CD8-positive, alpha-beta memory T cell (primary cell): ENCODE results near the gene HSD11B1L. TPM values are rescaled to one million over a fixed set of nuclear protein-coding genes. Genes with fewer than 3 reads are reported as not detected.
"Not testable (repeated sequence)": the region's sequence is repeated elsewhere in the genome, so short reads cannot be mapped to it uniquely, and the experiment has no call there.

ENCODE experiments used
- CTCF ChIA-PET: fragments of 350-600 bp; sonication (Branson Sonifier 250); formaldehyde crosslinking; loops from one replicate; lab custom pipeline; 2021; ENCODE audit warnings: antibody characterized with exemption; lab: Charles Lee
- POLR2A ChIA-PET: fragments of 350-600 bp; sonication (Branson Sonifier 250); formaldehyde crosslinking; loops from one replicate; lab custom pipeline; 2021; ENCODE audit warnings: antibody characterized with exemption; lab: Charles Lee
- DNase-seq, 5 donors: peaks; one replicate each; pipeline versions ENCODE4 v3.0.0 to v3.0.0-alpha.2; 2020 to 2022; ENCODE audit warnings: mixed read lengths in 1 of 5
- H3K27ac ChIP-seq: one replicate; pipeline ENCODE4 v1.7.0; 2013; ENCODE audit warnings: low read depth, mild to moderate bottlenecking, low read length, moderate library complexity
- H3K27me3 ChIP-seq: 2 replicates; pipeline ENCODE4 v1.7.0; 2013; ENCODE audit warnings: low read length, mild to moderate bottlenecking; ENCODE audit not compliant: insufficient read depth, poor library complexity, severe bottlenecking
- H3K36me3 ChIP-seq: 2 replicates; pipeline ENCODE4 v1.7.0; 2013; ENCODE audit warnings: mild to moderate bottlenecking, low read length, moderate library complexity; ENCODE audit not compliant: insufficient read depth
- H3K4me1 ChIP-seq: 2 replicates; pipeline ENCODE4 v1.7.0; 2013; ENCODE audit warnings: mild to moderate bottlenecking, low read length, moderate library complexity; ENCODE audit not compliant: insufficient read depth
- H3K4me3 ChIP-seq: 2 replicates; pipeline ENCODE4 v1.7.0; 2013; ENCODE audit warnings: mild to moderate bottlenecking, low read length
- H3K9me3 ChIP-seq: 2 replicates; pipeline ENCODE4 v1.7.0; 2013; ENCODE audit warnings: mild to moderate bottlenecking, low read length
- H3K27ac Mint-ChIP-seq, 8 donors: one replicate each; pipeline ENCODE4 v1.8.0; 2020 to 2021; ENCODE audit warnings: mixed read lengths in 8 of 8, mild to moderate bottlenecking in 6 of 8, inconsistent platforms in 3 of 8, moderate library complexity in 3 of 8
- H3K27me3 Mint-ChIP-seq, 2 donors: one replicate each; pipeline ENCODE4 v1.8.0; 2020 to 2021; ENCODE audit warnings: mixed read lengths in 2 of 2, mild to moderate bottlenecking in 1 of 2, moderate library complexity in 1 of 2
- H3K36me3 Mint-ChIP-seq, 3 donors: one replicate each; pipeline ENCODE4 v1.8.0; 2020 to 2021; ENCODE audit warnings: mixed read lengths in 3 of 3, inconsistent platforms in 1 of 3, mild to moderate bottlenecking in 1 of 3
- H3K4me1 Mint-ChIP-seq, 3 donors: one replicate each; pipeline ENCODE4 v1.8.0; 2020 to 2021; ENCODE audit warnings: mixed read lengths in 3 of 3, inconsistent platforms in 1 of 3, mild to moderate bottlenecking in 1 of 3
- H3K4me3 Mint-ChIP-seq, 7 donors: one replicate each; pipeline ENCODE4 v1.8.0; 2020 to 2021; ENCODE audit warnings: mixed read lengths in 7 of 7, mild to moderate bottlenecking in 6 of 7, moderate library complexity in 4 of 7, inconsistent platforms in 2 of 7
- H3K9me3 Mint-ChIP-seq, 5 donors: one replicate each; pipeline ENCODE4 v1.8.0; 2020 to 2022; ENCODE audit warnings: mixed read lengths in 5 of 5, mild to moderate bottlenecking in 3 of 5, moderate library complexity in 2 of 5, inconsistent platforms in 1 of 5
- polyA plus RNA-seq: library from polyadenylated mRNA; unstranded; fragments of 300-500 nt; fragmentation: Illumina TruSeq; gene quantifications from one replicate; pipeline ENCODE4 v1.2.3, GENCODE V29; 2021
- total RNA-seq, 2 experiments: library from RNA; stranded (reverse); gene quantifications; one replicate each; pipeline ENCODE4 v1.2.3, GENCODE V29; 2021

The HSD11B1L gene
- total and polyA plus RNA-seq, 3 experiments from 2014 or later, result 1.4 to 4.0 (median 2.3) TPM

DNA sequence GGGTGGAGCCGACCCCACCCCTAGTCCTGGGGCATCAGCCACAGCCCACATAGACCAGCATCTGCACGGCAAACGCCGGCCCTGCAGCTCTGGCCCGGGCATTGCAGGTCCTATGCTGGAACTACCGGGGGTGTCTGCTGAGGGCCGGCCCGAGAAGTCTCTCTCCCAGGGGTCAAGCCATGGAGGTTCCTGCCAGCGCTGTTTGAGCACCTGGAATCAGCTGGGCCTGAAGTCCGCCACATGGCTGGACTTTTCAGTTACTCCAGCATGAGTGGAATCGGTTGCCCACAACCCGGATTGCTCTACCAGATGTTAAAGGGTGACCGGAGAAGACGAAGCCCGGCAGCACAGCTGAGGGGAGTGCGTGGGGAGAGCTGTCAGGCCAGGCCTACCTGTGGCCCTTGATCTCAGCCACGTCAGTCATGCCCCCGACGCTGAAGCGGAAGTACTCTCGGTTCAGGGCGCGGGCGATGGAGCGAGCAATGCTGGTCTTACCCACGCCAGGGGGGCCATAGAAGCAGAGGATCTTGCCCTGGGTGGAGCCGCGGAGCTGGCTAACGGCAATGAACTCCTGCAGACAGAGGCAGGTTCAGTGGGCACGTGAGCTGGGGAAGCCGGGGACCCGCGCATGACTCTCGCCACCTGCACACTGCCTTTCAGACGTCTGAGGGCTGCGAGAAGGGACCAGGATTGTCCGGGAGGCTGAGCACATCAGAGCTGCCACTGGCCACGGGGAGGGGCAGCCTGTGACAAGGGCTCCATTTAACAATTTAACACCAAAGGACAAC is 18.0 kb downstream of the HSD11B1L start:
- no peaks in the 10 kb centered on the region for H3K27me3 Mint-ChIP-seq
- DNase-seq, result no peak
- H3K9me3 Mint-ChIP-seq, result no peaks in the 10 kb centered on the region
- H3K4me1 Mint-ChIP-seq, result peaks cover 0 to 4% (median 0%) of the 10 kb centered on the region in 3 donors
- no peaks in the 10 kb centered on the region for H3K4me1 ChIP-seq
- H3K27ac ChIP-seq, result no peak overlapping the region
- ChIA-PET POLR2A (interaction anchor here (1.3 kb wide), 1 partner anchor 8 kb away, joined by 4 read pairs; no protein-coding TSS in a partner anchor), CTCF (interaction anchor here (0.6 to 1.4 kb wide), 3 partner anchors 8 to 20 kb away, joined by 4 to 7 read pairs (median 6); partner anchors contain the start of gene RPL36)
- H3K9me3 ChIP-seq, result no peaks in the 10 kb centered on the region
- peaks cover 13% of the 10 kb centered on the region for H3K36me3 ChIP-seq
- no peak overlapping the region for H3K4me3 ChIP-seq
- H3K27ac Mint-ChIP-seq, result peak overlapping the region in 1 of 8 donors; percentile 73
- H3K36me3 Mint-ChIP-seq, result peaks cover 0 to 63% (median 3%) of the 10 kb centered on the region in 3 donors
- no peak overlapping the region for H3K4me3 Mint-ChIP-seq
- no peaks in the 10 kb centered on the region for H3K27me3 ChIP-seq

- no peaks in the 10 kb centered on the region for H3K9me3 Mint-ChIP-seq
- H3K9me3 ChIP-seq, result no peaks in the 10 kb centered on the region
- no peaks in the 10 kb centered on the region for H3K4me1 Mint-ChIP-seq
- peaks cover 13% of the 10 kb centered on the region for H3K36me3 ChIP-seq
- peak overlapping the region in 1 of 8 donors; percentile 54 for H3K27ac Mint-ChIP-seq
- H3K4me3 ChIP-seq, result no peak overlapping the region
- no peak overlapping the region for H3K27ac ChIP-seq
- ChIA-PET POLR2A (interaction anchor here (1.3 kb wide), 1 partner anchor 9 kb away, joined by 4 read pairs; no protein-coding TSS in a partner anchor), CTCF (interaction anchor here (1.0 to 1.4 kb wide), 2 partner anchors 10 to 11 kb away, joined by 3 to 6 read pairs; partner anchors contain the start of gene RPL36)
- no peaks in the 10 kb centered on the region for H3K27me3 Mint-ChIP-seq
- no peak for DNase-seq
- H3K4me3 Mint-ChIP-seq, result no peak overlapping the region
- H3K4me1 ChIP-seq, result no peaks in the 10 kb centered on the region
- peaks cover 0 to 57% (median 3%) of the 10 kb centered on the region in 3 donors for H3K36me3 Mint-ChIP-seq
- no peaks in the 10 kb centered on the region for H3K27me3 ChIP-seq
Observed at GRCh38 chr19:5700455-5701092, 19.7 kb downstream of the HSD11B1L start.

DNA sequence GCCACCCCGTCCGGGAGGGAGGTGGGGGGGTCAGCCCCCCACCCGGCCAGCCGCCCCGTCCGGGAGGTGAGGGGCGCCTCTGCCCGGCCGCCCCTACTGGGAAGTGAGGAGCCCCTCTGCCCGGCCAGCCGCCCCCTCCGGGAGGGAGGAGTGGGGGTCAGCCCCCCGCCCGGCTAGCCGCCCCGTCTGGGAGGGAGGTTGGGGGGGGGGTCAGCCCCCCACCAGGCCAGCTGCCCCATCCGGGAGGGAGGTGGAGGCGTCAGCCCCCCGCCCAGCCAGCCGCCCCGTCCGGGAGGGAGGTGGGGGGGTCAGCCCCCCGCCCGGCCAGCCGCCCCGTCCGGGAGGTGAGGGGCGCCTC is 21.2 kb downstream of the HSD11B1L start:
- H3K27me3 ChIP-seq, H3K27me3 Mint-ChIP-seq, POLR2A ChIA-PET, CTCF ChIA-PET, H3K27ac ChIP-seq, H3K4me1 ChIP-seq, H3K4me3 Mint-ChIP-seq, H3K4me1 Mint-ChIP-seq, H3K27ac Mint-ChIP-seq, H3K9me3 Mint-ChIP-seq, H3K4me3 ChIP-seq, H3K9me3 ChIP-seq, DNase-seq: not testable (repeated sequence)
- peaks cover 0 to 65% (median 3%) of the 10 kb centered on the region in 3 donors for H3K36me3 Mint-ChIP-seq
- peaks cover 13% of the 10 kb centered on the region for H3K36me3 ChIP-seq

GRCh38 chr19:5703819-5704818 is 23.3 kb downstream of the HSD11B1L start:
- no peak overlapping the region for H3K27ac Mint-ChIP-seq
- CTCF ChIA-PET, result interaction anchor here (1.6 kb wide), 1 partner anchor 17 kb away, joined by 3 read pairs; no protein-coding TSS in a partner anchor
- no peaks in the 10 kb centered on the region for H3K9me3 Mint-ChIP-seq

DNA sequence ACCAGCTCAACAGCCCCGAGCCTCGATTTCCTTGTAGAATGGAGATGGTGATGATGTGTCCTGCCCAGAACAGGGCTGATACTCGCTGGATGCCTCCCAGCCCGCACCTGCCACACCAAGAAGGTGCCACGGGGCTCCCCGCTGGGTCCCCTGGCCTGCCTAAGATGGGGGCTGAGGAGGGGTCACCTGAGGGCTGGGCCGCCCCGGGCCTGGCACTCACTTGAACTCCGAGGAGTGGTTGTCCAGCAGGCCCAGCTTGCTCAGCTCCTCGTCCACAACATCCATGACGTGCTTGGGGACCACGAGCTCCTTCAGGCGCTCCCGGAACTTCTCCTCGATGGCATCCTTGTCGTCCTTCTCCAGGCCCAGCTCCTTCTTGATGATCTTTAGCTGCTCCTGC is 24.7 kb downstream of the HSD11B1L start:
- H3K36me3 ChIP-seq, result peaks cover 7% of the 10 kb centered on the region
- ChIA-PET CTCF (interaction anchor here (1.6 kb wide), 1 partner anchor 18 kb away, joined by 3 read pairs; no protein-coding TSS in a partner anchor), POLR2A (no interaction called here)
- H3K4me1 ChIP-seq, result no peaks in the 10 kb centered on the region
- no peaks in the 10 kb centered on the region for H3K9me3 ChIP-seq
- H3K9me3 Mint-ChIP-seq, result no peaks in the 10 kb centered on the region
- peaks cover 0 to 68% (median 3%) of the 10 kb centered on the region in 3 donors for H3K36me3 Mint-ChIP-seq
- H3K4me1 Mint-ChIP-seq, result no peaks in the 10 kb centered on the region
- H3K27ac Mint-ChIP-seq, result no peak overlapping the region
- no peaks in the 10 kb centered on the region for H3K27me3 ChIP-seq
- H3K27me3 Mint-ChIP-seq, result no peaks in the 10 kb centered on the region
- H3K4me3 Mint-ChIP-seq, result no peak overlapping the region
- no peak overlapping the region for H3K4me3 ChIP-seq
- no peak for DNase-seq
- no peak overlapping the region for H3K27ac ChIP-seq

More at GRCh38 chr19:5703819-5704818, 23.3 kb downstream of the HSD11B1L start:
- H3K27ac ChIP-seq, result no peak overlapping the region
- no peaks in the 10 kb centered on the region for H3K27me3 ChIP-seq
- no peaks in the 10 kb centered on the region for H3K4me1 ChIP-seq
- Mint-ChIP-seq H3K27me3 (no peaks in the 10 kb centered on the region), H3K36me3 (peaks cover 0 to 62% (median 3%) of the 10 kb centered on the region in 3 donors), H3K4me1 (no peaks in the 10 kb centered on the region), H3K4me3 (no peak overlapping the region)
- no peak overlapping the region for H3K4me3 ChIP-seq
- peaks cover 8% of the 10 kb centered on the region for H3K36me3 ChIP-seq
- H3K9me3 ChIP-seq, result no peaks in the 10 kb centered on the region
- POLR2A ChIA-PET, result no interaction called here
- no peak for DNase-seq

- DNase-seq, result no peak
Observed at GRCh38 chr19:5706876-5707573, 26.2 kb downstream of the HSD11B1L start.

More at GRCh38 chr19:5706876-5707573, 26.2 kb downstream of the HSD11B1L start:
- H3K27ac Mint-ChIP-seq, result peak overlapping the region in 1 of 8 donors; percentile 27
- no peak overlapping the region for H3K27ac ChIP-seq
- H3K36me3 Mint-ChIP-seq, result peaks cover 0 to 70% (median 0%) of the 10 kb centered on the region in 3 donors
- peaks cover 16% of the 10 kb centered on the region for H3K36me3 ChIP-seq
- H3K9me3 ChIP-seq, result no peaks in the 10 kb centered on the region
- no peak overlapping the region for H3K4me3 Mint-ChIP-seq
- H3K27me3 Mint-ChIP-seq, result no peaks in the 10 kb centered on the region
- ChIA-PET POLR2A (no interaction called here), CTCF (interaction anchor here (1.9 to 4.2 kb wide), 2 partner anchors 17 to 20 kb away, joined by 4 to 18 read pairs; partner anchors contain the start of gene RPL36)
- no peaks in the 10 kb centered on the region for H3K4me1 Mint-ChIP-seq
- H3K4me3 ChIP-seq, result no peak overlapping the region
- H3K4me1 ChIP-seq, result no peaks in the 10 kb centered on the region
- H3K27me3 ChIP-seq, result no peaks in the 10 kb centered on the region
- no peaks in the 10 kb centered on the region for H3K9me3 Mint-ChIP-seq
